Hypothalamus (tissue), 51 donors: Measurements from ENCODE around the gene MTMR12.
"Not testable (repeated sequence)": the region's sequence is repeated elsewhere in the genome, so short reads cannot be mapped to it uniquely, and the experiment has no call there.

Experiments
- DNase-seq, 51 donors: peaks; one replicate each; lab custom pipeline; 2025; lab: John Stamatoyannopoulos, UW

The MTMR12 gene

GRCh38 chr5:32325062-32325461 lies 12.3 kb upstream of the MTMR12 start:
- DNase-seq, result peak in 1 of 51 donors; percentile 13

- no peak for DNase-seq
Observed at GRCh38 chr5:32323741-32324140, 11.0 kb upstream of the MTMR12 start.

- no peak for DNase-seq
Observed at GRCh38 chr5:32322882-32323281, 10.1 kb upstream of the MTMR12 start.

GRCh38 chr5:32321787-32322186 lies 9.0 kb upstream of the MTMR12 start:
- DNase-seq, result not testable (repeated sequence)

GRCh38 chr5:32320576-32320975 lies 7.8 kb upstream of the MTMR12 start:
- no peak for DNase-seq

- no peak for DNase-seq
Observed at GRCh38 chr5:32319926-32320543, 7.3 kb upstream of the MTMR12 start.

- DNase-seq, result no peak
Observed at GRCh38 chr5:32319392-32319791, 6.7 kb upstream of the MTMR12 start.

- DNase-seq, result no peak
Observed at GRCh38 chr5:32317041-32317440, 4.3 kb upstream of the MTMR12 start.

GRCh38 chr5:32315221-32316014 lies 2.7 kb upstream of the MTMR12 start:
- peak in 1 of 51 donors; percentile 3 for DNase-seq

- DNase-seq, result no peak
Observed at GRCh38 chr5:32314658-32315057, 1.9 kb upstream of the MTMR12 start.

GRCh38 chr5:32314152-32314488 lies 1.4 kb upstream of the MTMR12 start:
- not testable (repeated sequence) for DNase-seq

GRCh38 chr5:32312197-32312594 lies 543 bp downstream of the MTMR12 start:
- DNase-seq, result peak in 43 of 51 donors; percentile 3 to 69 (median 40)

GRCh38 chr5:32311404-32312196 lies 1.1 kb downstream of the MTMR12 start:
- no peak for DNase-seq

- no peak for DNase-seq
Observed at GRCh38 chr5:32309761-32310160, 3.0 kb downstream of the MTMR12 start.

- DNase-seq, result no peak
Observed at GRCh38 chr5:32308946-32309345, 3.8 kb downstream of the MTMR12 start.

- no peak for DNase-seq
Observed at GRCh38 chr5:32307769-32308194, 5.0 kb downstream of the MTMR12 start.

GRCh38 chr5:32304622-32305021 lies 8.1 kb downstream of the MTMR12 start:
- DNase-seq, result peak in 2 of 51 donors; percentile 10 to 11

- no peak for DNase-seq
Observed at GRCh38 chr5:32303755-32304120, 9.0 kb downstream of the MTMR12 start.

- no peak for DNase-seq
Observed at GRCh38 chr5:32302835-32303754, 9.6 kb downstream of the MTMR12 start.

- no peak for DNase-seq
Observed at GRCh38 chr5:32301891-32302290, 10.8 kb downstream of the MTMR12 start.
